ENCODE results near the gene MYO10. TPM values are rescaled to one million over a fixed set of nuclear protein-coding genes. Genes with fewer than 3 reads are reported as not detected.

Gene MYO10
- total and polyA plus RNA-seq, 2 experiments from 2014 or later: 8.2 to 9.3 TPM

DNA sequence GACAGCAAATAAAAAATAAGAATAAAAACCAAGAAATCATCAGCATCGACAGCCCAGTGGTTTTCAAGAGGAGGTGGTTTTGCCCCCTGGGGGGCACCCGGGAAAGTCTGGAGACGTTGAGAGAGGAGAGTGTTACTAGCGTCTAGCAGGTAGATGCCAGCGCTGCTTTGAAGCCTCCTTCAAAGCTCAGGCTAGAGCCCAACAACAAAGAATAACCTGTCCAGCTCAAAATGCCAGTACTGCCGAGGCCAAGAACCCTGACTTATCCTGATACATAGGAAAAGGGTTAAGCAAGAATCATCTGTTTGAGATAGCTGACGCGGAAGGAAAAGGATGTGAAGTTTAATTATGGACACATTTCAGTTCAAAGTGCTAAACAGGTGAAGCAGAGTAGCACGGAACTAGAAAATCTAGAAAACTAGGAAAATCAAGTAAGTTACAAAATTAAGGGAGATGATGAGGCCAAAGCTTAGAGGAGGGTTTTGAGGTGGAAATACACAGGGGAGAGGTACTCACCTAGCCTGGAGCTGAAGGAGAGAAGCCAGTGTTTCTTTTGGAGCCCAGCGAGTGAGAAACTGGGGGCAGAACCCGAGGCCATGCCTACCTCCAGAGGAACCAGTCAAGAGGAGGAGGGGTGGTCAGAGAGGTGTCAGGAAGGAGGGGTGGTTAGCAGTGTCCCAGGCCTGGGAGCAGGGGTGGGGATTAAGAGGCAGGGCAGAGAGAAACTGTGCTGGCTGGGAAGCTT lies 198.3 kb downstream of the MYO10 start:
- no peak overlapping the region for H3K27ac ChIP-seq
- no peaks in the 10 kb centered on the region for H3K27me3 ChIP-seq
- H3K36me3 ChIP-seq: no peaks in the 10 kb centered on the region
- no peak for TF ChIP-seq CTCF (IDR thresholded peaks at IDR 0.05; ENCODE audit: low read depth, low read length)
- H3K4me1 ChIP-seq (ENCODE audit: low read depth): peaks cover 18% of the 10 kb centered on the region
- H3K4me3 ChIP-seq: no peak overlapping the region
- DNase-seq (ENCODE audit: low read depth in 1 of 2, low spot score in 1 of 2): peak in 1 of 2 donors; percentile 10
- no peaks in the 10 kb centered on the region for H3K9me3 ChIP-seq (ENCODE audit: low read depth)

DNA sequence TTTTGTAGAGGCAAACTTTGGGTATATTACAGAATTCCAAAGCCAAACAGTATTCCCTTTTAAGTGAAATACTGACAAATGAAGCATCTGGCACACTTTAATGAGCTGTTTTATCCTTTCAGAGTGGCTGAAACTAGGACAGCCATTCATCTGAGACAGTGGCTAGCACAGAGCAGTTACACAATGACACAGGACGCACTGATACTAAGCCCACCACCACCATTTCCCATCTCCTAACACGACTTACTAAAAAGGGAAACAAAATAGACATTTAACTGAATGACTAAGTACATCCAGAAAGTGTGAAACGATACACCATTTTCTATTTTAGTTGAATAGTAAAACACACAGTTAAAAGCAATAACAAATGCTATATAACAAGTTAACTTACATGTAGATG lies 198.9 kb downstream of the MYO10 start:
- Histone ChIP-seq H3K27me3 (no peaks in the 10 kb centered on the region), H3K36me3 (no peaks in the 10 kb centered on the region), H3K4me1 (ENCODE audit: low read depth) (peaks cover 18% of the 10 kb centered on the region), H3K4me3 (no peak overlapping the region), H3K9me3 (ENCODE audit: low read depth) (no peaks in the 10 kb centered on the region), H3K27ac (no peak overlapping the region)
- DNase-seq (ENCODE audit: low read depth in 1 of 2, low spot score in 1 of 2): no peak
- no peak for TF ChIP-seq CTCF (IDR thresholded peaks at IDR 0.05; ENCODE audit: low read depth, low read length)

- Histone ChIP-seq H3K4me3 (no peak overlapping the region), H3K4me1 (ENCODE audit: low read depth) (peaks cover 18% of the 10 kb centered on the region), H3K36me3 (no peaks in the 10 kb centered on the region), H3K27ac (no peak overlapping the region), H3K27me3 (no peaks in the 10 kb centered on the region), H3K9me3 (ENCODE audit: low read depth) (no peaks in the 10 kb centered on the region)
- TF ChIP-seq CTCF (IDR thresholded peaks at IDR 0.05; ENCODE audit: low read depth, low read length): no peak
- DNase-seq (ENCODE audit: low read depth in 1 of 2, low spot score in 1 of 2): peak; percentile 10 to 93
Observed at GRCh38 chr5:16736158-16736995, 199.7 kb downstream of the MYO10 start.

- Histone ChIP-seq H3K4me3 (no peak overlapping the region), H3K36me3 (no peaks in the 10 kb centered on the region), H3K9me3 (ENCODE audit: low read depth) (no peaks in the 10 kb centered on the region), H3K4me1 (ENCODE audit: low read depth) (peaks cover 12% of the 10 kb centered on the region), H3K27me3 (no peaks in the 10 kb centered on the region), H3K27ac (no peak overlapping the region)
- peak in 1 of 2 donors; percentile 30 for DNase-seq (ENCODE audit: low read depth in 1 of 2, low spot score in 1 of 2)
- no peak for TF ChIP-seq CTCF (IDR thresholded peaks at IDR 0.05; ENCODE audit: low read depth, low read length)
Observed at GRCh38 chr5:16735101-16736060, 200.7 kb downstream of the MYO10 start.

Measured in cardiac muscle cell (in vitro differentiated cells and primary cell).